Measurements from ENCODE around the gene SCYL1.
"Not testable (repeated sequence)": the region's sequence is repeated elsewhere in the genome, so short reads cannot be mapped to it uniquely, and the experiment has no call there.

SCYL1 gene

DNA sequence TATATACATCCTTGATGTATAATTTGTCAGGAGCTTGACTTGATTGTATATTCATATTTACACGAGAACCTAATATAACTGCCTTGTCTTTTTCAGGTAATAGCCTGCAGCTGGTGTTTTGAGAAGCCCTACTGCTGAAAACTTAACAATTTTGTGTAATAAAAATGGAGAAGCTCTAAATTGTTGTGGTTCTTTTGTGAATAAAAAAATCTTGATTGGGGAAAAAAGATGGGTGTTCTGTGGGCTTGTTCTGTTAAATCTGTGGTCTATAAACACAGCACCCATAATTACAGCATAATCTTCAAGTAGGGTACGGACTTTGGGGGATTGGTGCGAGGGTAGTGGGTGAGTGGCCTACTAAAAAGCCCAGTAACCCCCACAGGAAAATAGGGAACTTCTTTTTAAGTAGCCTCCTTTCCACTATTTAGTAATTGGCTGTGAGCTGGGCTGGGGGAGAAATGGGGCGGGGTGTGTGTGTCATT, 18.6 kb upstream of the SCYL1 start:
- DNase-seq: peak; percentile 67

DNA sequence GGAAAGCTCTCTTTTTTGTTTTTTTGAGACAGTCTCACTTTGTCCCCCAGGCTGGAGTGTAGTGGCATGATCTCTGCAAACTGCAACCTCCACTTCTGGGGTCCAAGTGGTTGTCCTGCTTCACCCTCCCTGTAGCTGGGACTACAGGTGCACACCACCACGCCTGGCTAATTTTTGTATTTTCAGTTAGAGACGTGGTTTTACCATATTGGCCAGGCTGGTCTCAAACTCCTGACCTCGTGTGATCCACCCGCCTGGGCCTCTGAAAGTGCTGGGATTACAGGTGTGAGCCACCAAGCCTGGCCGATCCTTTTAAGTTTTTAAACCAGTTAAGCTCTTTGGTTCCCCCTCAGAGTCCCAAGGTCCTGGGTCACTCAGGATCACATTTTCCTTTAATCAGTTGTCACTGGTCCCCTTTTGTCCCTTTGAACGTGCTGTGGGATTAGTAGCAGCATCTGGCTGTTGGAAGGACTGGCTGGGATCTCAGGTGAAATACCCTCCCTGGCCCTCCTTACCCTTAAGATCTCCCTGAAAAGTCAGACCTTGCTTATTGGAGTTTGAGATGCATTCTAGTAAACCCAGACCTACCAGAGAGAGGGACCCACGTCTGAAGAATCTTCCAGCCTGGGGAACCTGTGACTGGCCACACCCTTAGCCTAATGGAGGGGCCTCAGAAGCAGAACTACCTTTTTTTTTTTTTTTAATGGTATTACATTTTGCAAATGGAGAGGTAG, 17.9 kb upstream of the SCYL1 start:
- peak; percentile 88 for DNase-seq

DNA sequence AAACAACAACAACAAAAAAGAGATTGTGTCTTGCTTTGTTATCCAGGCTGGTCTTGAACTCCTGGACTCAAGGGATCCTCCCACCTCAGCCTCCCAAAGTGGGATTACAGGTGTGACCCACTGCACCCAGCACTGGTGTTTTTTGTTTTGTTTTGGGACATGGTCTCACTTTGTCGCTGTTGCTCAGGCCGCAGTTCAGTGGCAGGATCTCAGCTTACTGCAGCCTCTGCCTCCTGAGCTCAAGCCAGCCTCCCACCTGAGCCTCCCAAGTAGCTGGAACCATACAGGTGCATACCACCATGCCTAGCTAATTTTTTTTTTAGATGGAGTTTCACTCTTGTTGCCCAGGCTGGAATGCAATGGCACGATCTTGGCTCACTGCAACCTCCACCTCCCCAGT, 12.6 kb upstream of the SCYL1 start:
- not testable (repeated sequence) for DNase-seq

DNA sequence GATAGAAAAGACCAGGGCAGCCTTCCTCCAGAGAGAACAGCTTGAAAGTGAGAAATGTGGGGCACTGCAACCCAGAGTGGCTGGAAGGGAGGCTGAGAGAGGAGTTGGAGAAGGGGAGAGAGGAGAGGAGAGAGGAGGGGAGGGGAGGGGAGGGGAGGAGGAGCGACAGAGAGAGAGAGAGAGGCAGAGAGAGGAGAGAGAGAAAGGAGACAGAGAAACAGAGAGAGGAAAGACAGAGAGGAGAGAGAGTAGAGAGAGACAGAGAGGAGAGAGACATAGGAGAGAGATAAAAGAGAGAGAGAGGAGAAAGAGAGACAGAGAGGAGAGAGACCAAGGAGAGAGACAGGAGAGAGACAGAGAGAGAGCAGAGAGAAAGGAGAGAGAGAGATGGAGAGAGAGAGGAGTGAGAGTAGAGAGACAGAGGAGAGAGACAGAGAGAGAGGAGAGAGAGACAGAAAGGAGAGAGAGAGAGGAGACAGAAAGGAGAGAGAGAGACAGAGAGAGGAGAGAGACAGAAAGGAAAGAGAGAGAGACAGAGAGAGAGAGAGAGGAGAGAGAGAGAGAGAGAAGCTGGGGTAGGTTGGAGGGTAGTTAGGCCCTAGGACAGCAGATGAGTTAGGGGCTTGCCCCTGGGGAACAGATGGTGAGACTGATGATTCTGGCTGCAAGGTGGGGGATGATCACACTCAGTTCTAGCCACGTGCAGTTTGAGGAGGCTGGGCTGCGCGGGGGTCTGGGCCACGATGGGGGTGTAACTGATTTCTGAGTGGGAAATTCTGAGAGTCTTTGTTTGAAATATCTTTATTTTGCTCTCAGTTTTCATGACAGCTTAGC, 8.5 kb upstream of the SCYL1 start:
- DNase-seq: no peak

DNA sequence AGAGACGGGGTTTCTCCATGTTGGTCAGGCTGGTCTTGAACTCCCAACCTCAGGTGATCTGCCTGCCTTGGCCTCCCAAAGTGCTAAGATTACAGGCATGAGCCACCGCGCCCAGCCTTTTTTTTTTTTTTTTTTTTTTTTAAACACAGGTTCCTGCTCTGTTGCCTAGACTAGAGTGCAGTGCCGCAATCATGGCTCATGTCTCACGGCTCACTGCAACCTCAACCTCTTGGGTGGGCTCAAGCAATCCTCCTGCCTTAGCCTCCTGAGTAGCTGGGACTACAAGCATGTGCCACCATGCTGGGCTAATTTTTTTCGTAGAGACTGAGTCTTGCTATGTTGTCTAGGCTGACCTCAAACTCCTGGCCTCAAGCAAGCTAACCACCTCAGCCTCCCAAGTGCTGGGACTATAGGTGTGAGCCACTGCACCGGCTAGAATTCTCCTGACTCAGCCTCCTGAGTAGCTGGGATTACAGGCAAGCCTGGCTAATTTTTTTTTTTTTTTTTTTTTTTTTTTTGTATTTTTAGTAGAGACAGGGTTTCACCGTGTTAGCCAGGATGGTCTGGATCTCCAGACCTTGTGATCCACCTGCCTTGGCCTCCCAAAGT, 5.8 kb upstream of the SCYL1 start:
- not testable (repeated sequence) for DNase-seq

DNA sequence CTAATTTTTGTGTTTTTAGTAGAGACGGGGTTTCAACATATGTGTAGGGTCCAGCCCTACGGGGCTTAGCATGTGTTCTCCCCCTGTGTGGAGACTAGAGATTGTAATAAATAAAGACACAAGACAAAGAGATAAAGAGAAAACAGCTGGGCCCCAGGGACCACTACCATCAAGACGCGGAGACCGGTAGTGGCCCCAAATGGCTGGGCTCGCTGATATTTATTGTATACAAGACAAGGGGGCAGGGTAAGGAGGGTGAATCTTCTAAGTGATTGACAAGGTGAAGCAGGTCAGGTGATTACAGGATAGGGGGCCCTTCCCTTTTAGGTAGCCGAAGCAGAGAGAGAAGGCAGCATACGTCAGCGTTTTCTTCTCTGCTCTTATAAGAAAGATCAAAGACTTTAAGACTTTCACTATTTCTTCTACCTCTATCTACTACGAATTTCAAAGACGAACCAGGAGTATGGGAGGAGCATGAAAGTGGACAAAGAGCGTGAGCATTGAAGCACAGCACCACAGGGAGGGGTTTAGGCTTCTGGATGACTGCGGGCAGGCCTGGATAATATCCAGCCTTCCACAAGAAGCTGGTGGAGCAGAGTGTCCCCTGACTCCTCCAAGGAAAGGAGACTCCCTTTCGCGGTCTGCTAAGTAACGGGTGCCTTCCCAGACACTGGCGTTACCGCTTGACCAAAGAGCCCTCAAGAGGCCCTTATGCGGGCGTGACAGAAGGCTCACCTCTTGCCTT, 2.9 kb upstream of the SCYL1 start:
- DNase-seq: not testable (repeated sequence)

DNA sequence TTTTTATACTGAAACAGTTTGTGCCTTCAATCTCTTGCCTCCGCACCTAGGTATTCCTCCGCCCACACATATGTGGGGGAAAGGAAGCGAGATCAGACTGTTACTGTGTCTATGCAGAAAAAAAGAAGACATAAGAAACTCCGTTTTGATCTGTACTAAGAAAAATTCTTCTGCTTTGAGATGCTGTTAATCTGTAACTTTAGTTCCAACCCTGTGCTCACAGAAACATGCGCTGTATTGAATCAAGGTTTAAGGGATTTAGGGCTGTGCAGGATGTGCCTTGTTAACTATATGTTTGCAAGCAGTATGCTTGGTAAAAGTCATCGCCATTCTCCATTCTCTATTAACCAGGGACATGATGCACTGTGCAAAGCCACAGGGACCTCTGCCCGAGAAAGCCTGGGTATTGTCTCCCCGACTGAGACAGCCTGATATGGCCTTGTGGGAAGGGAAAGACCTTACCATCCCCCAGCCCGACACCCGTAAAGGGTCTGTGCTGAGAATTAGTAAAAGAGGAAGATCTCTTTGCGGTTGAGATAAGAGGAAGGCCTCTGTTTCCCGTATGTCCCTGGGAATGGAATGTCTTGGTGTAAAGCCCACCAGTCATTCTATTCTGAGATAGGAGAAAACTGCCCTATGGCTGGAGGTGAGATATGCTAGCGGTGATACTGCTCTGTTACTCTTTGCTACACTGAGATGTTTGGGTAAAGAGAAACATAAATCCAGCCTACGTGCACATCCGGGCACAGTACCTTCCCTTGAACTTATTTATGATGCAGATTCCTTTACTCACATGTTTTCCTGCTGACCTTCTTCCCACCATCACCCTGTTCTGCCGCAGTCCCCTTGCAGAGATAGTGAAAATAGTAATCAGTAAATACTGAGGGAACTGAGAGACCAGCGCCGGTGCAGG, 1.9 kb upstream of the SCYL1 start:
- DNase-seq: not testable (repeated sequence)

DNA sequence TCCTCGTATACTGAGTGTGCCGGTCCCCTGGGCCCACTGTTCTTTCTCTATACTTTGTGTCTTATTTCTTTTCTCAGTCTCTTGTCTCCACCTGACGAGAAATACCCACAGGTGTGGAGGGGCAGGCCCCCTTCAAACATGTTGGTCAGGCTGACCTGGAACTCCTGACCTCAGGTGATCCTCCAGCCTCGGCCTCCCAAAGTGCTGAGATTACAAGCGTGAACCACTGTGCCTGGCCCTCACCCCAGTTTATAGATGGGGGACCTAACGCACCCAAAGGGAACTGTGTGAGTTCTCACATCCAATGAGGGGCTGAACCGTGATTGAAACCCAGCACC, 1.3 kb upstream of the SCYL1 start:
- DNase-seq: not testable (repeated sequence)

DNA sequence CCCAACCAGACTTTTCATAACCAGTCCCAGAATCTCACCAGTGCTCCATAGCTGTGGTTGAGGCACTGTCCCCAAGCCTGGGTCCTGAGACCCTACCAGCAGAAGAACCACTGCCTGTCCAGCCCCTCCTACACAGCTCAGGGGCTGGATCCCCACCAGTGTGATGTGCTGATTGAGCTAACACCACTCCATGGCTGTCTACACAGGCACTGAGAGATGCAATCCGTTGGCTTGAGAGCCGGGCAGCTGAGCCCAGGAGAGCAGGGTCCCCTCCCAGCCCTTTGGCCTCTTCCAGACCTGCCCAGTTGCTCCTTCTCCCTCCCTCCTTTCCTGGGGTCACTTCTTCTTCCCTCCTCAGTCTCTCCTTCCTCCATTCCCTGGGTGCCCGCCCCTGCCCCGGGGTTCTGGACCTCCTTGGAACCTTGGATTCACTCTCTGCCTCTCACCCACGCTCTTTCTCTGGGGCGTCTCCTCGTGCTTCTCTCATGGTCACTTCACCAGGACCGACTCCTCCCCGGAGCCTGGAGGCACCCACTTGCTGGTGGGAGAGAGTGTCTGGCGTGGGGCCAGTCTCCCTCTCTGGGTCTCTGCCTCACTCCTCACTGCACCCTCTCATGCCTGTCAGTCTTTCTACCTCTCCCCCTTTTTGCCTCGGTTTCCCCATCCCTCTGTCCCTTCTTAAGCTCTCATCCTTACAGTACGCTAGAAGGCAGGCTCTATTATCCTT, 706 bp upstream of the SCYL1 start:
- DNase-seq: peak; percentile 79

DNA sequence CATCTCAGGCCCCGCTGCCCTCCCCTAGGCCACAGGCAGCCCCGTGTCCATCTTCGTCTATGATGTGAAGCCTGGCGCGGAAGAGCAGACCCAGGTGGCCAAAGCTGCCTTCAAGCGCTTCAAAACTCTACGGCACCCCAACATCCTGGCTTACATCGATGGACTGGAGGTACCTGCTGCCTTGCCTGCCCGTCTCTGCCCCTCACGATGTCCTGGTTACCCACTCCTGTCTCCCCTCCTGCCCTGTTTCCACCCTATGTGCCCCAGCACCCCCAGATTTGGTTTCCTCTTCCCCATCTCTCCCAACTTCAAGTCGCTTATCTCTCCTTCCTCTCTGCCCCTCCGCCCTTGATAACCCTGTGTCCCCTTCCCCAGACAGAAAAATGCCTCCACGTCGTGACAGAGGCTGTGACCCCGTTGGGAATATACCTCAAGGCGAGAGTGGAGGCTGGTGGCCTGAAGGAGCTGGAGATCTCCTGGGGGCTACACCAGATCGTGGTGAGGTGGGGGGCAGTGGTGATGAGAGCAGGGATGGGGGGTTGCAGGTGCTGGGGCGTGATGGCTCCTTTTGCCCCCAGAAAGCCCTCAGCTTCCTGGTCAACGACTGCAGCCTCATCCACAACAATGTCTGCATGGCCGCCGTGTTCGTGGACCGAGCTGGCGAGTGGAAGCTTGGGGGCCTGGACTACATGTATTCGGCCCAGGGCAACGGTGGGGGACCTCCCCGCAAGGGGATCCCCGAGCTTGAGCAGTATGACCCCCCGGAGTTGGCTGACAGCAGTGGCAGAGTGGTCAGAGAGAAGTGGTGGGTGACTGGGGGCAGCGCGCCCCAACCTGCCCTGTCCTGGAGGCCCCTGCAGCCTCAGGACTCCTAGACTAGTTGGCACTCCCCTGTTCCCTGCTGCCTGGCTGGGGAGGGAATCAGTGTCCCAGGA, 930 bp downstream of the SCYL1 start:
- DNase-seq: no peak

DNA sequence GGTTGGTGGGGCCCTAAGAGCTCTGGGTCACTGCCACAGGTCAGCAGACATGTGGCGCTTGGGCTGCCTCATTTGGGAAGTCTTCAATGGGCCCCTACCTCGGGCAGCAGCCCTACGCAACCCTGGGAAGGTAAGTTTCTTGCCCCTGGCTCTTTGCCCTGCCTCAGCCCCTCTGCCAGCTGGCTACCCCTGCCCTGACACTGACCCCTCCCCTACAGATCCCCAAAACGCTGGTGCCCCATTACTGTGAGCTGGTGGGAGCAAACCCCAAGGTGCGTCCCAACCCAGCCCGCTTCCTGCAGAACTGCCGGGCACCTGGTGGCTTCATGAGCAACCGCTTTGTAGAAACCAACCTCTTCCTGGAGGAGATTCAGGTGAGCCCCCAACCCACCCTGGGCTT, 1.9 kb downstream of the SCYL1 start:
- DNase-seq: no peak

DNA sequence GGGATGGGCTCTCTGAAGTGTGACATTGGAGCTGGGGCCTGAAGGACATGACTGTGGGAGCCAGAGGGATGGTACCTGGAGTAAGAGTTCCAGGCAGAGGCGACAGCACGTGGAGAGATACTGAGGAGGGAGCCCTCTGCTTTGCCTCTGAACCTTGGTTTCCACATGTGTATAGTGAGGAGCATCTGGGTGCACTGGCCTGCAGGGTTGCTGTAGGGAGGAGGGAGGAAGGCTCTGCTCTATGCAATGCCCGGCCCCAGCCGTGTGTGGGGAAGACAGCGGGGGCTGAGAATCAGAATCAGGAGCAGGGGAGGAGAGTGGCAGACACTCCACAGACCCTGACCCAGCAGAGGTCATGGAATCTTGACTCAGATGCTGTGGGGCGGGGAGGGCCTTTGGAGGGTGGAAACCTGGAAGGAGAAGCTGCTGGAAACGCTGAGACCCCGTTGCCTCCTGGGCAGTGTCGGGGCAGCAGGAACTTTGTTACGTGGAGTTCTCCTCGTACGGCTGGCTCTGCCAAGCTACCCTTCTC, 4.0 kb downstream of the SCYL1 start:
- DNase-seq: no peak

DNA sequence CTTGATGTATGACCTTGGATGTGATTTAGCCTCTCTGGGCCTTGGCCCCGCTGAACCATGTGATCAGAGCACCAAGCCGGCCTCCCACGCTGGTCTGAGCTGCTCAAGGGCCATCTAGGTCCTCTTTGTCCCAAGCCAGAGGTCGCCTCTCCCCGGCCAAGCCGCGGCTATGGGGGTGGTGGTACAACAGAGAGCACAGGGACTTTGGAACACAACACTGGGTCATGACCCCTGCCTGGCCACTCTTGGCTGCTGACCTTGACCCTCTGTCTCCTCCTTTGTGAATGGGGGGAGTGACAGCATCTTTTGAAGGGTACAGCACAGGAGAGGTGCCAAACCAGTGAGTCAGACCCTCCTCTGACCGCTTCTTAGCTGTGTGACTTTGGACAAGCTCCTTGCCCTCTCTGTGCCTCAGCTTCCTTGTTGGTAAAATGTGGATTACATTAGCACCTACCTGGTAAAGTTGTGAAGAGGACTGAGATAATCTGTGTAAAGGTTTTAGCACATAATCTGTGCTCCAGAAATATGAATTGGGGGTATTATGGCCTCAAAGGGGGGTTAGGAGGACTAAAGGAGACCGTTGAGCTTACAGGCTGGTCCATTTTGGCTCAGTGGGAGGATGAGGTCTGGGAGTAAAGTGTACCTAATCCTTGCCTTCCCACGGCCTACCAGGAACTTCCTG, 4.7 kb downstream of the SCYL1 start:
- DNase-seq: no peak

DNA sequence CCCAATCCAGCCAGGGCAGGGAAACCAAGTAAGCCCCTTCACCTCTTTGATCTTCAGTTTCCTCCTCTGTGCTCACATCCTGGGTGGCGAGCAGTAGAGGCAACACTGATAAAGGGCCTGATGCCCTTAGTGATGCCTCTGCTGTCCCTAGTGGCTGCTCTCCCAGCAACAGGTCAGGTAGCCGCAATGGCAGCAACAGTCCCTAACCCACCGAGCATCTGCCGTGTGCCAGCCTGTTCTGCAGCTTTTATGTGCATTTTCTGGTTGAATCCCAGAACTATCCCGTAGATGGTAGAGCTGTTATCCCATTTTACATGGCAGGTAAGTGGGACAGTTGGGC, 5.2 kb downstream of the SCYL1 start:
- no peak for DNase-seq

DNA sequence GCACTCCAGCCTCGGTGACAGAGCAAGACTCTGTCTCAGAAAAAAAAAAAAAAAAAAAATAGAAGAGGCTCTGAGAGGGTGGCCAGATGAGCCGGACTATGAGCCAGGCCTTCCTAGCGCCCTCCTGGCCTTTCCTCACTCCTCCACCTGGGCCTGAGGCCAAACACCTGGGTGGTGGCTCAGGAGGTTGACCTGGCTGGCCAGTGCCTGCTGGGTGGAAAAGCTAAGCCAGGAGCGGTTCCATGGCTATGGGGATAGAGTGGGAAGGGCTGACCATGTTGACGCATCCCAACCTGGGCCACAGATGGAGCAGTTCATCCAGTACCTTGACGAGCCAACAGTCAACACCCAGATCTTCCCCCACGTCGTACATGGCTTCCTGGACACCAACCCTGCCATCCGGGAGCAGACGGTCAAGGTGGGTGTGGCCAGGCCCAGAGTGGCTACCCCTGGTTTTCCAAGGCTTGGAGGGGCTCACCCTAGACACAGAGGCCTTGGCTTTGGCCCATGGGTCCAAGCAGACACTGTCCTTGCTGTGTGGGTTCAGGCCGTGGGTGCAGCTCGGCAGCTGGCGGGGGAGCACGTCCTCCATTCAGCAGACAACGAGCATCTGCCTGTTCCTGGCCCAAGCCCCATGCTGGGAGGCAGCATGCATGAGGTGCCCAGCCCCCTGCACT, 7.6 kb downstream of the SCYL1 start:
- no peak for DNase-seq

DNA sequence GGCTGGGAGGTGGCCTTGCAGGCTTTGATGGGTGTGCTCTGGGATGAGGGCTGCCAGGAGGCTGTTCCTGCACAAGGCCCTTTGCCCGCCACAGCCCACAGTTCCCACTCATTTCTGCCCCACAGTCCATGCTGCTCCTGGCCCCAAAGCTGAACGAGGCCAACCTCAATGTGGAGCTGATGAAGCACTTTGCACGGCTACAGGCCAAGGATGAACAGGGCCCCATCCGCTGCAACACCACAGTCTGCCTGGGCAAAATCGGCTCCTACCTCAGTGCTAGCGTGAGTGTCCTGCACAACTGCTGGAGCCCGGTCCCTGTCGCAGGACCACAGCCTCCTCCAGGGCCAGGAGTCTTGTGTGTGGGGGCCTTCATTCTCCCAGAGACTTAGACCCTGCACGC, 10.2 kb downstream of the SCYL1 start:
- no peak for DNase-seq

DNA sequence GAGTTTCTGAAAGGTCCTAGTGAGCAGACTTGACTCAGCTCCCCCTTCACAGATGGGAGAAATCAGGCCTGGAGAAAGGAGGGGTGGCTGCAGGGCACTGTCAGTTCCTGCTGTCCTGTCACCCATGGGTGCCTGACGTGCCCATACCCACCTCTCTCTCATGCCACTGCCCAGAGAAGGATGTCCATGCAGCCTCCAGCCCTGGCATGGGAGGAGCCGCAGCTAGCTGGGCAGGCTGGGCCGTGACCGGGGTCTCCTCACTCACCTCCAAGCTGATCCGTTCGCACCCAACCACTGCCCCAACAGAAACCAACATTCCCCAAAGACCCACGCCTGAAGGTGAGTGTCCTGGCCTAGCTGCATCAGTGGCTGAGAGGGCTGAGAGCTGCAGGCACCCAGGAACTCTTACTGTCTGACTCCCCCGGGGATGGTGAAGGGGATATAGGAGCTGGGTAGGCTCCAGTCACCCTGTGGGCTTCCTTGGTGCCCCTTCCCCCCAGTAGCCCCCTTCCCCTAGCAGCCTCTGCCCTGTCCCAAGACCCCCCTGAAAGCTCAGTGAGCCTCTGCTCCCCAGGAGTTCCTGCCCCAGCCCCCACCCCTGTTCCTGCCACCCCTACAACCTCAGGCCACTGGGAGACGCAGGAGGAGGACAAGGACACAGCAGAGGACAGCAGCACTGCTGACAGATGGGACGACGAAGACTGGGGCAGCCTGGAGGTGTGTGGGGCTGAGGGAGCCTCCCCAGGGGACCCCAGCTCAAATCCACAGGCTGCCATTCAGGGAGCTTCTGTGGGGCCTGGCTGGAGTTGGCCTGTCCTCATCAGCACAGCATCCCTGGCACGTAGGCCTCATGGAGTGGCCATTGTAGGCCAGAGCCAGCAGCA, 11.8 kb downstream of the SCYL1 start:
- DNase-seq: no peak

DNA sequence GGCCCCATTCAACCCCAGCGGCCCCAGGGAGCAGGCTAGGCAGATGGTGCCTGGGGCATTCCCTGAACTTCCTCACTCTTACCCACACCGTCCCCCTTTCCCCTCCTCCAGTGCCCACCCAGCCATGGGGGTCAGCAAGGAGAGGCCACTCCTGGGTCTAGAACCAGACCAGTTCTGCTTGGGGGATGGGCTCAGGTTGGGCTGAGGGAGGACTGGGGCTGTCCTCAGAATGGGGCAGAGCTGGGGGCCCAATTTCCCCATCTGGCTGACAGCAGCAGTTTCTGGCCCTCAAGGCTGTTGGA, 12.4 kb downstream of the SCYL1 start:
- DNase-seq: no peak

All from eye (tissue), 1 donor.